ENCODE data around the gene AMHR2.
A peak's percentile ranks its signal among the peaks of the same experiment; 100 is the strongest.

AMHR2 gene

DNA sequence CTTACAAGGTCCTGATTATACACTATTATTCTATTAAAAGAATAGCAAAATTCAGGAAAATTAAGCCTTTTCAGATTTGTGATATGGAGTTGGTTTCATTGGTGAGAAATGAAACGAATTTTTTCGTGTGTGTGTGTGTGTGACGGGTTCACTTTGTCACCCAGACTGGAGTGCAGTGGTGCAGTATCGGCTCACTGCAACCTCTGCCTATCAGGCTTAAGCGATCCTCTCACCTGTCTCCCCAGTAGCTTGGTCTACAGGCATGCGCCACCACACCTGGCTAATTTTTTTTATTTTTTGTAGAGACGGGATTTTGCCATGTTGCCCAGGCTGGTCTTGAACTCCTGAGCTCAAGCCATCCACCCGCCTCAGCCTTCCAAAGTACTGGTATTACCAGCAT, 37.9 kb downstream of the AMHR2 start:
- H3K4me1 ChIP-seq (ENCODE audit: insufficient read depth, low read length): peaks cover 8% of the 10 kb centered on the region; the same call in 1 of the 2 replicates
- ATAC-seq (ENCODE audit: insufficient read depth, low read depth): no peak

DNA sequence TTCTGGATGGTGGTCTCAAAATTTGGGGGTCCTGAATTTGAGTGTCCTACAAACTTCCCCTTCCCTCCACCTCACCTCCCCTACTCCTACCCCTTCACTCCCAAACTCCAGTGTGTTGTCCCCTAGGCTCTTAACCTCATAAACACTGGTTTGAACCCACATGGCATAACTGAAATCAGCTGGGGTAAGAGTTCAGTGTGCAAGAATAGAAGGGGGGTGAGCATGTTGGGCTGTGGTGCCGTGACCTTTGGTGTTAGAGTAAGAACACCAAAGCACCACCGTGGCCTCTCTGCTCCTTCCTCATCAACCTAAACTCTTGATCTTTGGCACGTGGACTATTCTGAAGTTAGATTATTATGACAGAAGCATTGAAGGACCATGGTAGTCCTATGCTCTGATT, 39.3 kb downstream of the AMHR2 start:
- Histone ChIP-seq H3K4me2 (ENCODE audit: insufficient read depth, low read length) (no peak overlapping the region), H3K27ac (ENCODE audit: low read length) (no peak overlapping the region), H3K36me3 (ENCODE audit: insufficient read depth, low read length) (peaks cover 100% of the 10 kb centered on the region), H3K79me2 (ENCODE audit: insufficient read depth, low read length) (peaks cover 99% of the 10 kb centered on the region), H3K4me1 (ENCODE audit: insufficient read depth, low read length) (peaks cover 8% of the 10 kb centered on the region; the same call in 1 of the 2 replicates), H3K27me3 (ENCODE audit: insufficient read depth, low read length, poor library complexity) (no peaks in the 10 kb centered on the region), H4K20me1 (ENCODE audit: insufficient read depth, low read length) (peaks cover 93% of the 10 kb centered on the region), H3K9me3 (ENCODE audit: insufficient read depth, low read length, severe bottlenecking) (no peaks in the 10 kb centered on the region), H3K4me3 (ENCODE audit: low read depth in 1 of 2, low read length in 2 of 2) (no peak overlapping the region), H3K9ac (ENCODE audit: low read depth, low read length) (no peak overlapping the region), H2AFZ (ENCODE audit: low read depth, low read length) (no peak overlapping the region)
- no peak for TF ChIP-seq EZH2 (IDR thresholded peaks at IDR 0.05; ENCODE audit: borderline replicate concordance, low read depth, low read length, severe bottlenecking)
- TF ChIP-seq, protein P1, sequence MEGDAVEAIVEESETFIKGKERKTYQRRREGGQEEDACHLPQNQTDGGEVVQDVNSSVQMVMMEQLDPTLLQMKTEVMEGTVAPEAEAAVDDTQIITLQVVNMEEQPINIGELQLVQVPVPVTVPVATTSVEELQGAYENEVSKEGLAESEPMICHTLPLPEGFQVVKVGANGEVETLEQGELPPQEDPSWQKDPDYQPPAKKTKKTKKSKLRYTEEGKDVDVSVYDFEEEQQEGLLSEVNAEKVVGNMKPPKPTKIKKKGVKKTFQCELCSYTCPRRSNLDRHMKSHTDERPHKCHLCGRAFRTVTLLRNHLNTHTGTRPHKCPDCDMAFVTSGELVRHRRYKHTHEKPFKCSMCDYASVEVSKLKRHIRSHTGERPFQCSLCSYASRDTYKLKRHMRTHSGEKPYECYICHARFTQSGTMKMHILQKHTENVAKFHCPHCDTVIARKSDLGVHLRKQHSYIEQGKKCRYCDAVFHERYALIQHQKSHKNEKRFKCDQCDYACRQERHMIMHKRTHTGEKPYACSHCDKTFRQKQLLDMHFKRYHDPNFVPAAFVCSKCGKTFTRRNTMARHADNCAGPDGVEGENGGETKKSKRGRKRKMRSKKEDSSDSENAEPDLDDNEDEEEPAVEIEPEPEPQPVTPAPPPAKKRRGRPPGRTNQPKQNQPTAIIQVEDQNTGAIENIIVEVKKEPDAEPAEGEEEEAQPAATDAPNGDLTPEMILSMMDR (IDR thresholded peaks at IDR 0.05; ENCODE audit: borderline replicate concordance, extremely low read depth, low read length, poor library complexity, severe bottlenecking): no peak
- DNase-seq (no peak), ATAC-seq (ENCODE audit: insufficient read depth, low read depth) (peak; percentile 19; the same call in 2 of the 3 replicates)

More for the DNA sequence above, 37.9 kb downstream of the AMHR2 start:
- H3K9ac ChIP-seq (ENCODE audit: low read depth, low read length): no peak overlapping the region
- H3K27me3 ChIP-seq (ENCODE audit: insufficient read depth, low read length, poor library complexity): no peaks in the 10 kb centered on the region
- H3K36me3 ChIP-seq (ENCODE audit: insufficient read depth, low read length): peaks cover 100% of the 10 kb centered on the region
- no peak overlapping the region for H3K27ac ChIP-seq (ENCODE audit: low read length)
- no peak overlapping the region for H2AFZ ChIP-seq (ENCODE audit: low read depth, low read length)
- H3K4me3 ChIP-seq (ENCODE audit: low read depth in 1 of 2, low read length in 2 of 2): no peak overlapping the region
- DNase-seq: no peak
- H3K9me3 ChIP-seq (ENCODE audit: insufficient read depth, low read length, severe bottlenecking): no peaks in the 10 kb centered on the region
- peaks cover 94% of the 10 kb centered on the region for H4K20me1 ChIP-seq (ENCODE audit: insufficient read depth, low read length)
- peaks cover 99% of the 10 kb centered on the region for H3K79me2 ChIP-seq (ENCODE audit: insufficient read depth, low read length)
- no peak overlapping the region for H3K4me2 ChIP-seq (ENCODE audit: insufficient read depth, low read length)
- TF ChIP-seq, protein P1 (IDR thresholded peaks at IDR 0.05; ENCODE audit: borderline replicate concordance, extremely low read depth, low read length, poor library complexity, severe bottlenecking): no peak
- TF ChIP-seq EZH2 (IDR thresholded peaks at IDR 0.05; ENCODE audit: borderline replicate concordance, low read depth, low read length, severe bottlenecking): no peak

DNA sequence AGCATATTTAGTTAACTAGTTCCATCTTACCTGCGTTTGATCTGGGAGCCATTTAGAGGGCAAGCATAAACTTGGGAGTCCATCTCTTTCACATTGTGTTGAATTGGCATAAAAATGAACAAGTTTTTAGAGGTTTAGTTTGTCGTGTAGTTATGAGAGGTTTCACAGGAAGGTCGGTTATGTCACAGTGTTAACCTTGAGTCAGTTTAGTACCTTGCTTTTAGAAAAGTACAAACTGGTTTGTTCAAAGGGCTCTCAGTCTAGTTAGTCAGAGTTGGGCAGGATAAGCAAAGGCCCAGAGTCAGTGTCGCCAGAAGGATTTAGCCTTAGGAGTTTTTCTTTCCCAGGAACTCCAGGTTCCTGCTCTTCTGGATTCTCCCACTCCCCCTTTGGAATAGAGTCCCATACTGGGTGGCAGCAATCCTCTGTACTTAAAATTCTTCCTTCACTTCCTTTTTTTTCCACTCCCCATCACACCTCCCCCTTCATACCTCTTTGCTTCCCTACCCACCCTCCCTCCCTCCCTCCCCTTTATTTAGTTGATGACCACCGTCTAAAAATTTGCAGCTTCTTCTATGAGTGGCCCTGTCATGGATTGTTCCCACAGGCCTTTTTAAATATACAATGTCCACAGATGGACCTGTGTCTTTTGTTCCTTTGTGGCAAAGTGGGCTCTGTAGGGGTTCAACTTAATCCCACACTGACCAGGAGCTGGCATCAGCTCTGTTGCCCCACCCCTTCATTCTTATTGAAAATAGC, 40.3 kb downstream of the AMHR2 start:
- Histone ChIP-seq H3K79me2 (ENCODE audit: insufficient read depth, low read length) (peaks cover 97% of the 10 kb centered on the region), H3K9me3 (ENCODE audit: insufficient read depth, low read length, severe bottlenecking) (no peaks in the 10 kb centered on the region), H3K27me3 (ENCODE audit: insufficient read depth, low read length, poor library complexity) (no peaks in the 10 kb centered on the region), H4K20me1 (ENCODE audit: insufficient read depth, low read length) (peaks cover 91% of the 10 kb centered on the region), H3K4me2 (ENCODE audit: insufficient read depth, low read length) (no peak overlapping the region), H3K9ac (ENCODE audit: low read depth, low read length) (no peak overlapping the region), H3K27ac (ENCODE audit: low read length) (no peak overlapping the region), H3K4me1 (ENCODE audit: insufficient read depth, low read length) (peaks cover 8% of the 10 kb centered on the region; the same call in 1 of the 2 replicates), H3K36me3 (ENCODE audit: insufficient read depth, low read length) (peaks cover 100% of the 10 kb centered on the region), H3K4me3 (ENCODE audit: low read depth in 1 of 2, low read length in 2 of 2) (no peak overlapping the region), H2AFZ (ENCODE audit: low read depth, low read length) (no peak overlapping the region)
- TF ChIP-seq, protein P1 (IDR thresholded peaks at IDR 0.05; ENCODE audit: borderline replicate concordance, extremely low read depth, low read length, poor library complexity, severe bottlenecking): no peak
- no peak for TF ChIP-seq EZH2 (IDR thresholded peaks at IDR 0.05; ENCODE audit: borderline replicate concordance, low read depth, low read length, severe bottlenecking)
- ATAC-seq (ENCODE audit: insufficient read depth, low read depth) (no peak), DNase-seq (no peak)
